ENCODE measurements around the gene PWP1.

PWP1 gene

DNA sequence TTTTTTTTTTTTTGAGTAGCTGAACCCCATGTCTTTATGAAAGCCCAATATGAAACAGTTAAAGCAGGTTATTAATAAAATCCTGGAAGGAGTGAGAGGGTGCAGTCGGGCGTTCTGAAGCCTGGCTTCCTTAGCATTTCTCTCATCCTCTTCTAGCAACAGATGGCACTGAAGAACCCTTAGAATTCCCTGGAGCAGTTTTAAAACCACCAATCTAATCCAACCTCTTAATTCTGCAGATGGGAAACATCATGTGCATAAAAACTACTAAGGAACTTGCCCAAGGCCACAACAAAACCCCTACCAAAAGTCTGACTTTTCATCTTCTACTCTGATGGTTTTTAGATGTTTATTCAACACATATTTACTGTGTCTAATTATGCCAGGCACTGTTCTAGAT, 50.2 kb downstream of the PWP1 start:
- H3K27me3 ChIP-seq (ENCODE audit: control insufficient read depth, insufficient read depth, low read length) = no peaks in the 10 kb centered on the region
- peaks cover 78% of the 10 kb centered on the region for H3K36me3 ChIP-seq (ENCODE audit: control insufficient read depth, insufficient read depth, low read length)
- H3K4me3 ChIP-seq (ENCODE audit: low read depth, low read length) = no peak overlapping the region

DNA sequence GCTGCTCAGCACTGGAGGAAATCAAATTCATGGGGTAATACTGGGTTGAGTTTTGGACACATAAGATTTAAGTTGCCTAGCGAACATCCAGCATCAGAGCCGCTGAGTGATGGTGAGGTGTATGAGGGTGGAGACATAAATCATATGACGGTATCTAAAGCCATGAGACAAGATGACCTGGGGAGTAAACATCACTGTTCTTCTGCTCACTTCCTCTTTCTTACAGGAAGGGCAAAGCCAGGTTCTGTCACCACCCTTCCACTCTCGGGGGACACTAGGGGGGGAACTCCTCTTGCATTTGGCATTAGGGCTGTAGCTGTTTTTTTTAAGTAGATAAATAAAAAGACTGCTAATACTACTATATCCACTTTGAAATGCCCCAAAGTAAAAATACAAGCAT, 51.3 kb downstream of the PWP1 start:
- no peaks in the 10 kb centered on the region for H3K4me1 ChIP-seq (ENCODE audit: control insufficient read depth, insufficient read depth, low read length)
- no peak overlapping the region for H3K4me3 ChIP-seq (ENCODE audit: low read depth, low read length)
- no peak overlapping the region for H3K9ac ChIP-seq (ENCODE audit: low read length)
- H3K9me3 ChIP-seq (ENCODE audit: control insufficient read depth, insufficient read depth, low read depth, low read length) = no peaks in the 10 kb centered on the region
- H3K36me3 ChIP-seq (ENCODE audit: control insufficient read depth, insufficient read depth, low read length) = peaks cover 90% of the 10 kb centered on the region
- H3K27me3 ChIP-seq (ENCODE audit: control insufficient read depth, insufficient read depth, low read length) = no peaks in the 10 kb centered on the region
- no peak overlapping the region for H3K27ac ChIP-seq (ENCODE audit: low read depth, low read length)

More for the DNA sequence above, 50.2 kb downstream of the PWP1 start:
- Histone ChIP-seq H3K9me3 (ENCODE audit: control insufficient read depth, insufficient read depth, low read depth, low read length) (no peaks in the 10 kb centered on the region), H3K4me1 (ENCODE audit: control insufficient read depth, insufficient read depth, low read length) (no peaks in the 10 kb centered on the region), H3K9ac (ENCODE audit: low read length) (no peak overlapping the region), H3K27ac (ENCODE audit: low read depth, low read length) (no peak overlapping the region)

DNA sequence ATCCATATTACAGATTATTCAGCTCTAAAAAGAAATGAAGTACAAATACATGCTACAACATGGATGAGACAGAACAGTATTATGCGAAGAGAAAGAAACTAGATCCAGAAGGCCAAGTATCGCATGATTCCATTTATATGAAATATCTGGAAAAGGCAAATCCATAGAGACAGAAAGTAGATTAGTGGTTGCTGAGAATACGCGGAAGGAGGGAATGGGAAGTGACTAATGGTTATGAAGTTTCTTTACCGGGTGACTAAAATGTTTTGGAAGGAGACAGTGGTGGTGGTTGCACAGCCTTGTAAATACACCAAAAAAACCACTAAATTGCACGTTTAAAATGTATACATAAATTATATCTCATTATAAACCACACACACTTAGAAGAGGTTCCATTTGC, 62.9 kb downstream of the PWP1 start:
- Histone ChIP-seq H3K9me3 (ENCODE audit: control insufficient read depth, insufficient read depth, low read depth, low read length) (no peaks in the 10 kb centered on the region), H3K27me3 (ENCODE audit: control insufficient read depth, insufficient read depth, low read length) (no peaks in the 10 kb centered on the region), H3K9ac (ENCODE audit: low read length) (no peak overlapping the region), H3K4me3 (ENCODE audit: low read depth, low read length) (no peak overlapping the region), H3K4me1 (ENCODE audit: control insufficient read depth, insufficient read depth, low read length) (no peaks in the 10 kb centered on the region), H3K36me3 (ENCODE audit: control insufficient read depth, insufficient read depth, low read length) (peaks cover 88% of the 10 kb centered on the region), H3K27ac (ENCODE audit: low read depth, low read length) (no peak overlapping the region)

DNA sequence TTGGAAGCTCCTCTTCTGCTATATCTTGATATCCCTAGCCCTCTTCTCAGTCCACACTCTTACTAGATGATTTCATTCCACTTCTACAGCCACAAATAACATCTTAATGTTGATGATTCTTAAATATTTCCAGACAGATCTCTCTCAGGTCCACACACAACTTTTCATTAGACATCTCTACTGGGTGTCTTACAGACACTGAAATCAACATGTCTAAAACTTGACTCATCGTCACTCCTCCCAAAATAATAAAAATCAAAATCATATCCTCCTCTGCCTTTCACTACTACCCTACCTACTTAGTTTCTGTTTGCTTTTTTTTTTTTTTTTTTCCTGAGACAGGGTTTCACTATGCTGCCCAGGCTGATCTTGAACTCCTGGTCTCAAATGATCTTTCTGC, 63.5 kb downstream of the PWP1 start:
- H3K36me3 ChIP-seq (ENCODE audit: control insufficient read depth, insufficient read depth, low read length) = peaks cover 91% of the 10 kb centered on the region
- no peak overlapping the region for H3K27ac ChIP-seq (ENCODE audit: low read depth, low read length)
- H3K4me3 ChIP-seq (ENCODE audit: low read depth, low read length) = no peak overlapping the region

DNA sequence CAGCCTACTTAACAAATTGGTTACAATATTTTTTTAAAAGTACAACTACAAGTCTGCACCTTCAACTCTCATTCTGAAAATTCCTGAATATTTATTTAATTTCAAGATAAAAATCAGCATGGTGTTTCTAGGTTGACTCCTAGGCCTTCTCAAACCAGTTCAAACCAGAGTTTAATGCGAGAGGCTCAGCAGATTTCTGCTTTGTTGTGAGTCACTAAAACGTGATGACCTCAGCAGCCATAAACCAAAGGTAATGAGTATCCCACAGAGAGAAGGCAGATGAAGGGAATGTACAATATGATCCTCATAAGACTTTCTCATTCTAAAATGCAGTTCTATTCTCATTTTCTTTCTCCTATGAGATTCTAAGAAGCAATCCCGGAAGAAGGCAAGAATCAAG, 73.8 kb downstream of the PWP1 start:
- Histone ChIP-seq H3K36me3 (ENCODE audit: control insufficient read depth, insufficient read depth, low read length) (peaks cover 40% of the 10 kb centered on the region), H3K9ac (ENCODE audit: low read length) (peak overlapping the region; percentile 91), H3K9me3 (ENCODE audit: control insufficient read depth, insufficient read depth, low read depth, low read length) (no peaks in the 10 kb centered on the region), H3K27me3 (ENCODE audit: control insufficient read depth, insufficient read depth, low read length) (no peaks in the 10 kb centered on the region; the same call in 1 of the 2 replicates), H3K4me3 (ENCODE audit: low read depth, low read length) (peak overlapping the region; percentile 84), H3K27ac (ENCODE audit: low read depth, low read length) (peak overlapping the region; percentile 3; the same call in 1 of the 2 replicates), H3K4me1 (ENCODE audit: control insufficient read depth, insufficient read depth, low read length) (peaks cover 19% of the 10 kb centered on the region)

More for the DNA sequence above, 63.5 kb downstream of the PWP1 start:
- no peak overlapping the region for H3K9ac ChIP-seq (ENCODE audit: low read length)
- no peaks in the 10 kb centered on the region for H3K9me3 ChIP-seq (ENCODE audit: control insufficient read depth, insufficient read depth, low read depth, low read length)
- H3K27me3 ChIP-seq (ENCODE audit: control insufficient read depth, insufficient read depth, low read length) = no peaks in the 10 kb centered on the region
- no peaks in the 10 kb centered on the region for H3K4me1 ChIP-seq (ENCODE audit: control insufficient read depth, insufficient read depth, low read length)

DNA sequence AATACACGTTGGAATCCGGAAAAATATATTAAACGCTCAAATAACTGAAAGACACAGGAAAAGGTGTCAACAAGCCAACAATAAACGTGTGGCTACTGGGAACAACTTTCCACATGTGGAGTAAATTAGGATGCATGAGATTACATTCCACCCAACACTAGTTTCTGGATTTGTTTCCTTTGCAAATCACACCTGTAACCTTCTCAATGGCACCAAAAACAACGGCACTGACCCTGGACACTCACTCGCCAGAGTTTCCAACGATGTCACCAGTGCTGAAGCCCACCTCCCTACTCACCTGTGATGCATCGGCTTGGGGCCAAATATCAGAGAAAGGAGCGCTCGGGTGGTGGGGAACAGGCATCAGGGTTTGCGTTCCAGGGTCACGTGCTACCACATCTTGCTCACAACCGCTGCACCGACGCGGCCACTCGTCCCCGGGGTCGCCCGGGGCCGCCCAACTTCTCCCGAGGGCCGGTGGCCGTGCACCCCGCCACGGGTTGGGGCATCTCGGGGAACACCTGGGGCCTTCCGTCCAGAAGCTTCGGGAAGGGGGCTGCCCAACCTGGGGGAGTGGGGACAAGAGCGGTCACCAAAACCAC, 74.7 kb downstream of the PWP1 start:
- Histone ChIP-seq H3K9me3 (ENCODE audit: control insufficient read depth, insufficient read depth, low read depth, low read length) (no peaks in the 10 kb centered on the region), H3K27me3 (ENCODE audit: control insufficient read depth, insufficient read depth, low read length) (no peaks in the 10 kb centered on the region; the same call in 1 of the 2 replicates), H3K4me3 (ENCODE audit: low read depth, low read length) (peak overlapping the region; percentile 84), H3K36me3 (ENCODE audit: control insufficient read depth, insufficient read depth, low read length) (peaks cover 31% of the 10 kb centered on the region), H3K9ac (ENCODE audit: low read length) (peak overlapping the region; percentile 91), H3K4me1 (ENCODE audit: control insufficient read depth, insufficient read depth, low read length) (peaks cover 19% of the 10 kb centered on the region), H3K27ac (ENCODE audit: low read depth, low read length) (peak overlapping the region; percentile 3)

DNA sequence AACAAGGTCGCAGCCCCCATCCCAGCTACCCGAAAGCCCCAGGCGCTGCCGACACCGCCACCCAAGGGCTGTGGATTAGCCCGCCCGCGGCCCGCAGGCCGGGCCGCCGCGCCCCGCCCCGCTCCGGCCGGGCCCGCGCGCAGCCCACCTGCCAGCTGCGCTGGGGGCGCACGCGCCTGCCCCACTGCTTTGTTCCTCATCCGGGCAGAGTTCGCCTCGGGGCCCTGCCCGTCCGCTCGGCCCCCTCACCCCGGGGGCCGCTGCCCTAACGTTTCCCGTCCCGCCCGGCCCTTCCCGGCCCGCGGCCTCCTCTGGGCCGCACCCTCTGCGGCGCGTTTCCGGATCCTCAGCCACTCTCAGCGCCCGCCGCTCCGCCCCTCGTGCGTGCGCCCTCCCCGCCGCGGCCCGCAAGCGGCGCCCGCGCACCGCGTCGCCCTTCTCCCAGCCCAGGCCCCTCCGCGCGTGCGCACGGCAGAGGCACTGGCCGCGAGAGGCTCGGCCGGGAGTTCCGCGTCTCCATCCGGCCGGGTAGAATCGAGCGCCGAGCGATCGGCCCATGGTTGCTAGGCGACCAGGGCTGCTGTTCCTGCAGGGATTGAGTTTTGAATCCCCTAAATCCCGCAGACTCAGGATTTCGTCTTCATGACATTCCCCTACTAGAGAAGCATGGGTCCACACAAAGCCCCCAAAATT, 75.4 kb downstream of the PWP1 start, which contains the start of gene PRDM4:
TSS of gene PRDM4 (minus strand) at position 329 of the 693 bp plus-strand sequence. CDS start 622 bp downstream, outside the sequence.
- H3K27ac ChIP-seq (ENCODE audit: low read depth, low read length) = peak within 1 kb of the TSS; percentile 3

DNA sequence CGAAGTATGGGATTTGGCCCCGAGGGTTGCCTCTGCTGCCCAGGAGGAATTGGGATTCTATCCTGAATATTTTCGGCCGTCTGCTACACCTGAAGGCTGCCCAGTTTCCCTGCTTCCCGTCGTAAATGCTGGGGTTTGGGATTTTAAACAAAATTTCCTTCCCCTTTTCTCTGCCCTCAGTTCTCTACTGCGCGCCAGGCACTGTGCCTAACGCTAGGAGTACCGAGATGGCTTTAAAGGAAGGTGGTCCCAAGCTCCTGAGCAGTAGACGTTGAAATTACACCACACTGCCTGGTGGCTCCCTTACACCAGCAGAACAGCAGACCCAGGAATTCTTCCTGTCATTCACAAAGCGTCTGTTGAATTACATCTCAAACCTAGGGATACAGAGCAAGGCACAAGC, 75.9 kb downstream of the PWP1 start:
- Histone ChIP-seq H3K4me1 (ENCODE audit: control insufficient read depth, insufficient read depth, low read length) (peaks cover 19% of the 10 kb centered on the region), H3K9ac (ENCODE audit: low read length) (peak overlapping the region; percentile 36), H3K9me3 (ENCODE audit: control insufficient read depth, insufficient read depth, low read depth, low read length) (no peaks in the 10 kb centered on the region), H3K4me3 (ENCODE audit: low read depth, low read length) (peak overlapping the region; percentile 84), H3K36me3 (ENCODE audit: control insufficient read depth, insufficient read depth, low read length) (peaks cover 19% of the 10 kb centered on the region), H3K27ac (ENCODE audit: low read depth, low read length) (no peak overlapping the region), H3K27me3 (ENCODE audit: control insufficient read depth, insufficient read depth, low read length) (peaks cover 2% of the 10 kb centered on the region; the same call in 1 of the 2 replicates)

More for the DNA sequence above, 75.4 kb downstream of the PWP1 start, which contains the start of gene PRDM4:
- peaks cover 25% of the 10 kb centered on the region for H3K36me3 ChIP-seq (ENCODE audit: control insufficient read depth, insufficient read depth, low read length)
- H3K9me3 ChIP-seq (ENCODE audit: control insufficient read depth, insufficient read depth, low read depth, low read length) = no peaks in the 10 kb centered on the region
- peaks cover 2% of the 10 kb centered on the region; the same call in 1 of the 2 replicates for H3K27me3 ChIP-seq (ENCODE audit: control insufficient read depth, insufficient read depth, low read length)
- H3K9ac ChIP-seq (ENCODE audit: low read length) = peak within 1 kb of the TSS; percentile 91
- peak within 1 kb of the TSS; percentile 84 for H3K4me3 ChIP-seq (ENCODE audit: low read depth, low read length)
- peaks cover 19% of the 10 kb centered on the region for H3K4me1 ChIP-seq (ENCODE audit: control insufficient read depth, insufficient read depth, low read length)

Measured in HUES6 (cell line).